HG03066 (cell line): ENCODE measurements around the gene ACTR8.

Source experiments
- ATAC-seq: cut with Tn5 transposase; IDR thresholded peaks from one replicate; pipeline ENCODE4 v1.9.1; 2021; ENCODE audit warnings: low read depth; ENCODE audit not compliant: unreplicated experiment

ACTR8 gene

DNA sequence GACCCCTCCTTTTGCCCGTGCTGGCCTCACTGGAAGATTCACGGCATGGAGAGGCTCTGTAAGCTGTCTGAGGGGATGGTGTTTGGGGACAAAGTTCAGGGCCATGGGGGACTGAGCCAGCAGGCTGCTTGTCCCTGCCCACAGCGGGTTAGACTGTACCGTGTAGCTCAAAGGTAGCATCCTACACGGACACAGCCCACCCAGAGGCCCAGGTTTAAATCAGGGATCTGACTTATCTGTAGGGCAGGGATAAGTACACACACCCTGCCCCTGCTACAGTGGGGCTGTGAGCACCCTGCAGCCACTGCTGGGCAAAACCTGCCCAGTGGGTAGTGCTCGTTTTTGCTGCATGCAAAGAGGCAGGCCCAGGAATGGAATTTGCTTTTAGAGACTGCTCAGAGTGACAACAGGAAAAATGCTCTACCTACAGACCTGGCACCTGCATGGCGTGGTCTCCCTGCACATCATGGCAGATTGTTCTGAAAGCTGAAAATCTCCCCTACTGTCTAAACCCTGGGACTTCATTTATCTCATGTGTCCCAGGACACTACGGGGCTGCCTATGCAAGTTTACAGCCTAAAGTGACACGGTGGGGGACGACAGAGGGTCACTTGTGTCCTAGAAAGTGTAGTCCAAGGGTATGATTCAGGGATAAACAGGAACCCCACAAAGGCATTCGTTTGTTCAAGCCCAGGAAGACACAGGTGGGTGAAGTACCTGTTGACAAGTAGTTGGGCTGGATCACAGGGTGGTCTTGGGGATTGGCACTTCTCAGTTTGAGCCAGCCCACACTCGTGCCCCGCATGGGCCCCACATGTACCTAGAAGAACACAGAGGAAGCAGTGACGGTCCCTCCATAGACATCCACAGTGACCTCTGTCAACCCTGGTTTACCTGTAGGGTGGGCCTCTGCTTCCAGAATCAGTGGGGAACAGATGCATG lies 63.5 kb downstream of the ACTR8 start:
- no peak for ATAC-seq

DNA sequence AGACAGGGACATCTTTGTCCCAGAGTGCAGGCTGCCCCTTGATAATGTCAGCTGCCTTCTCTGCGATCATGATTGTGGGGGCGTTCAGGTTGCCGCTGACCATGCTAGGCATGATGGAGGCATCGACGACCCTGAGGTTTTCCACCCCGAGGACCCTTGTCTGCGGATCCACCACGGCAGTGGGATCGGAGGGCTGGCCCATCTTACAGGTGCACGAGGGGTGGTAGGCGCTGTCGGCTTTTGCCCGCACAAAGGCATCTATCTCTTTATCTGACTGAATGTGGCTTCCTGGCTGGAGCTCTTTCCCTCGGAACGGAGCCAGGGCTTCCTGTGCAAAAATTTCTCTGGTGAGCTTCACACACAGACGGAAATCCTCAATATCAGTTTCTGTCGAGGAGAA lies 64.1 kb downstream of the ACTR8 start:
- ATAC-seq: no peak

DNA sequence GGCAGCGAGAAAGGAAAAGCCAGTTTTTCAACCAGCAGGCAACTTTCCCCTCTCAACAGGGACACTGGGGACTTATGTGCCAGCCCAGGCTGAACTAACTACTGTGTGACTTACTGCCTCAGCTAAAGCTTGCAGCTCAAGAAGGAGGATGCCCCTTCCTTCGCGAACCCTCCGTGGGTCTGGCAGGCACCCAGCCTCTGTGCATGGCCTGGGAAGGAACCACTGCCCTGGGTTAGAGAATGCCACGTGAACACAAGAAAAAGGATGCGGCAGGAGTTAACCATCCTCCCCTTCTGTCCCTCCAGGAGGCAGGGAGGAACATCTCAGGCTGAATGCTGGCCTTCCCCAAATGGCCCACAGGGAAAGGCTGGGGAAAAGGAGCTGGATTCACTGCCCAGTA lies 64.7 kb downstream of the ACTR8 start:
- ATAC-seq: no peak
